DOHH2 (cell line): ENCODE results near the gene TBC1D2.

ENCODE experiments used
- EZH2phosphoT487 ChIP-seq: fragments of 200-600 bp; sonication (generic); IDR thresholded peaks from 2 replicates; pipeline ENCODE4 v1.6.1; 2017; ENCODE audit warnings: borderline replicate concordance, mild to moderate bottlenecking, antibody characterized with exemption, low read length, moderate library complexity, mixed read lengths
- TF ChIP-seq, protein P1 (sequence below): fragments of 200-600 bp; sonication (generic); IDR thresholded peaks from one replicate; pipeline ENCODE4 v1.5.1; 2014; ENCODE audit warnings: antibody characterized with exemption, mild to moderate bottlenecking, low read depth, low read length; ENCODE audit not compliant: poor library complexity, severe bottlenecking

DNA sequence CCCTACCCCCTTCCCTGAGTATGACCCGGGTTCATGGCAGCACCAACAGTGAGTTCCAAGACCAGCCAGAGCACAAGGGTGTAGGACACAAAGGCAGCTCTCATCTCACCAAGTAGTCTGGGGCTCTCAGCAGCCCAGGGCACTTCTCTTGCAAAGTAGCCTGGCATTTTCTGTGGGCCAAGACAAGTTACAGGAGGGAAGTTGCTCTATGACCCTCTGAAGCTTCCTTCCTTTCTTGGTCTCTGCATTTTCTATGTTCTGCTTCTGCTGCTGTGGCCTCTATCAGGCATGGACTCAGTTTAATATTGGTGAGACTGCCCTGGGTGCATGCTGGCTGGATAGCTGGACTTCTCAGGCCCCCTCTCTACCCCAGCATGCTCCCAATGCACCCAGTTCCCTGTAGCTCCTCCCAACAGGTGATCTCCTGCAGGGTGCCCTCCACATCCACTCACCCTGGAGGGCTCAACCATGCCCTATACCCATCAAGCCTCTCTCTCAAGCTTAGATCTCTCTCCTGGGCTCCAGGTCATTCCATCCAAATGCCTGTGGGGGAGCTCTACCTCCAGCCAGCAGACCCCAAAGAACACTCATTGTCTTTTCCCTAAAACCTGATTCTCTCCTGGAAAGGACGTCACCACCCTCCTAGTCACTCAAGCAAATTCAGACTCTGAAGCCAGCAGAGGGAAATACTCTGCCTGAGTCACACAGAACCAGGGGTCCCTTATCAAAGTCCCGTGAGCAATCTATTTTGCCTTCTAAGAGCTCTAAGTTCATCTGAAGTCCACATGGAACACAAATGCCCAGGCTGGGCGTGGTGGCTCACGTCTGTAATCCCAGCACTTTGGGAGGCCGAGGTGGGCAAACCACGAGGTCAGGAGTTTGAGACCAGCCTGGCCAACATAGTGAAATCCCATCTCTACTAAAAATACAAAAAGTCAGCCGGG is 13.8 kb downstream of the TBC1D2 start:
- TF ChIP-seq, protein P1, sequence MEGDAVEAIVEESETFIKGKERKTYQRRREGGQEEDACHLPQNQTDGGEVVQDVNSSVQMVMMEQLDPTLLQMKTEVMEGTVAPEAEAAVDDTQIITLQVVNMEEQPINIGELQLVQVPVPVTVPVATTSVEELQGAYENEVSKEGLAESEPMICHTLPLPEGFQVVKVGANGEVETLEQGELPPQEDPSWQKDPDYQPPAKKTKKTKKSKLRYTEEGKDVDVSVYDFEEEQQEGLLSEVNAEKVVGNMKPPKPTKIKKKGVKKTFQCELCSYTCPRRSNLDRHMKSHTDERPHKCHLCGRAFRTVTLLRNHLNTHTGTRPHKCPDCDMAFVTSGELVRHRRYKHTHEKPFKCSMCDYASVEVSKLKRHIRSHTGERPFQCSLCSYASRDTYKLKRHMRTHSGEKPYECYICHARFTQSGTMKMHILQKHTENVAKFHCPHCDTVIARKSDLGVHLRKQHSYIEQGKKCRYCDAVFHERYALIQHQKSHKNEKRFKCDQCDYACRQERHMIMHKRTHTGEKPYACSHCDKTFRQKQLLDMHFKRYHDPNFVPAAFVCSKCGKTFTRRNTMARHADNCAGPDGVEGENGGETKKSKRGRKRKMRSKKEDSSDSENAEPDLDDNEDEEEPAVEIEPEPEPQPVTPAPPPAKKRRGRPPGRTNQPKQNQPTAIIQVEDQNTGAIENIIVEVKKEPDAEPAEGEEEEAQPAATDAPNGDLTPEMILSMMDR, result no peak
- no peak for TF ChIP-seq EZH2phosphoT487
